ENCODE measurements around the gene SPRED2. TPM values are rescaled to one million over a fixed set of nuclear protein-coding genes. Genes with fewer than 3 reads are reported as not detected.

SPRED2 gene
- total RNA-seq, 2 donors from 2014 or later = 5.6 to 9.6 TPM

DNA sequence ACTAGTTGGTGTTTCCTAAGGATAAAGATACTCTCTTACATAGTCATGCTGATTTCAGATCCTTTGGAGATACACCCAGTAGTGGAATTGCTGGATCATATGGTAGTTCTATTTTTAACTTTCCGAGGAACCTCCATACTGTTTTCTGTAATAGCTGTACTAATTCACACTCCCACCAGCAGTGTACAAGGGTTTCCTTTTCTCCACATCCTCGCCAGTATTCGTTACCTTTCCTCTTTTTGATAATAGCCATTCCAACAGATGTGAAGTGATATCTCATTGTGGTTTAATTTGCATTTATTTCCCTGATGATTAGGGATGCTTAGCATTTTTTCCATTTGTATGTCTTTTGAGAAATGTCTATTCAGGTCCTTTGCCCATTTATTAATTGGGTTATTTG, 170.7 kb downstream of the SPRED2 start:
- H3K4me1 Mint-ChIP-seq = peaks cover 9% of the 10 kb centered on the region
- H3K4me3 Mint-ChIP-seq = no peak overlapping the region
- no peak for ATAC-seq (replicated peaks)
- H3K27me3 Mint-ChIP-seq = no peaks in the 10 kb centered on the region
- peaks cover 96% of the 10 kb centered on the region for H3K36me3 Mint-ChIP-seq (ENCODE audit: low read depth)
- H3K9me3 Mint-ChIP-seq = no peaks in the 10 kb centered on the region
- no peak overlapping the region for H3K27ac Mint-ChIP-seq

Other genes with a start within 250 kb of the SPRED2 start
- gene ACTR2, start 204.8 kb downstream of the SPRED2 start, total RNA-seq = 100 to 1,000 TPM; 276 to 518 TPM